ENCODE measurements around the gene IFRD1.
A peak's percentile ranks its signal among the peaks of the same experiment; 100 is the strongest.

Gene IFRD1

DNA sequence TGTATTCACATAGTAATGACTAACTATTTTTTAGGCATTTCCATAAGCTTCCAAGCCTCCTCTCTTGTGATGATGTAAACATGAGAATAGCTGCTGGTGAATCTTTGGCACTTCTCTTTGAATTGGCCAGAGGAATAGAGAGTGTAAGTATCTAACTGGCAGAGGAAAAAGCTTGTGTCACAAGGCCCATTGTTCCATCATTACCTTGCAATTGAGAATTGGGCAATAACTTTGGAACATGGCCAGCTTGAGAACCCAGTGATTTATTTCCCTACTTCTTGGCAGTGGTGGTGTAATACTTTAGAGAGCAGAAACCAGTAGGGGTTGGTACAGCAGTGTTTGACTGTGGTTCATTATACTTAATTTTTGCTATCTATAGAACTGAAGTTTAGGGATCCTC is 12.0 kb downstream of the IFRD1 start:
- Histone ChIP-seq H3K36me3 (peaks cover 70 to 78% (median 77%) of the 10 kb centered on the region in 3 donors), H3K9me3 (no peaks in the 10 kb centered on the region), H3K27ac (no peak overlapping the region), H3K4me3 (no peak overlapping the region), H3K27me3 (no peaks in the 10 kb centered on the region), H3K4me1 (peaks cover 0 to 43% (median 18%) of the 10 kb centered on the region in 4 donors)
- DNase-seq, result peak in 1 of 2 donors; percentile 38
- TF ChIP-seq, protein P1, sequence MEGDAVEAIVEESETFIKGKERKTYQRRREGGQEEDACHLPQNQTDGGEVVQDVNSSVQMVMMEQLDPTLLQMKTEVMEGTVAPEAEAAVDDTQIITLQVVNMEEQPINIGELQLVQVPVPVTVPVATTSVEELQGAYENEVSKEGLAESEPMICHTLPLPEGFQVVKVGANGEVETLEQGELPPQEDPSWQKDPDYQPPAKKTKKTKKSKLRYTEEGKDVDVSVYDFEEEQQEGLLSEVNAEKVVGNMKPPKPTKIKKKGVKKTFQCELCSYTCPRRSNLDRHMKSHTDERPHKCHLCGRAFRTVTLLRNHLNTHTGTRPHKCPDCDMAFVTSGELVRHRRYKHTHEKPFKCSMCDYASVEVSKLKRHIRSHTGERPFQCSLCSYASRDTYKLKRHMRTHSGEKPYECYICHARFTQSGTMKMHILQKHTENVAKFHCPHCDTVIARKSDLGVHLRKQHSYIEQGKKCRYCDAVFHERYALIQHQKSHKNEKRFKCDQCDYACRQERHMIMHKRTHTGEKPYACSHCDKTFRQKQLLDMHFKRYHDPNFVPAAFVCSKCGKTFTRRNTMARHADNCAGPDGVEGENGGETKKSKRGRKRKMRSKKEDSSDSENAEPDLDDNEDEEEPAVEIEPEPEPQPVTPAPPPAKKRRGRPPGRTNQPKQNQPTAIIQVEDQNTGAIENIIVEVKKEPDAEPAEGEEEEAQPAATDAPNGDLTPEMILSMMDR (IDR thresholded peaks at IDR 0.05), result no peak
- intact Hi-C loops (cut with DNase I; ENCODE audit: low total_unique reads), result no loop called here

DNA sequence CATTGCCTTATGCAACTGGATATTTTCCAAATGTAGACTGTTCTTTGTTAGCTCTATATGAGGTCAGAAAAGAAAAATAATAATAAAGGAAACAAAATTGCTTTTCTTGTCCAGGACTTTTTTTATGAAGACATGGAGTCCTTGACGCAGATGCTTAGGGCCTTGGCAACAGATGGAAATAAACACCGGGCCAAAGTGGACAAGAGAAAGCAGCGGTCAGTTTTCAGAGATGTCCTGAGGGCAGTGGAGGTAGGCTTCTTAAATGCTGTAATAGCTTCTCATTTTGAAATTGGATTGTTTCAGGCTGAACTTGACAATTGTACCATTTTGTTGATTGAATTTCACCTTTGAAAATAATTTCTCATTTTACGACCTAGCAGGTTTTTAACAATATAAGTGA is 17.6 kb downstream of the IFRD1 start:
- DNase-seq, result no peak
- Histone ChIP-seq H3K36me3 (peaks cover 72 to 84% (median 83%) of the 10 kb centered on the region in 3 donors), H3K27me3 (no peaks in the 10 kb centered on the region), H3K9me3 (no peaks in the 10 kb centered on the region), H3K4me1 (peaks cover 0 to 19% (median 8%) of the 10 kb centered on the region in 4 donors), H3K4me3 (no peak overlapping the region), H3K27ac (no peak overlapping the region)
- intact Hi-C loops (cut with DNase I; ENCODE audit: low total_unique reads), result no loop called here
- TF ChIP-seq, protein P1 (IDR thresholded peaks at IDR 0.05), result no peak

DNA sequence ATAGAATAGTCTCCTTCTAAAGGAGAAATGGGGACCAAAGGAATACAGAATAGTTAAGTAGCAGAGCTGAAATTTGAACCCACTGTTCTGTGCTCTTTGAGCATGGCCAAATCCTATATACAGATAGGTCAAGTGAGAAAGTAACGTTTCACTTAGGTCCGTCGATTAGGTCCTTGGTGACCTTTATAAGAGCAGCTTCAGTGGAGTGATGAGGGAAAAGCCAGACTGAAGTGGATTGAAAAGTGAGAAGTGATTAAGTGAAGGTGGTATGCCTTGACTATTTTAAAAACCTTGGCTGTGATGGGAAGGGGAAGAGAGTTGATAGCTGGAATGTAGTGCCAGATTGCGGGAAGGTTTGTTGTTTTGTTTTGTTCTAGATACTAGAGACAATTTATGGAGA is 19.9 kb downstream of the IFRD1 start:
- peaks cover 0 to 7% (median 2%) of the 10 kb centered on the region in 4 donors for H3K4me1 ChIP-seq
- H3K36me3 ChIP-seq, result peaks cover 84 to 87% (median 86%) of the 10 kb centered on the region in 3 donors
- no peaks in the 10 kb centered on the region for H3K9me3 ChIP-seq
- no peaks in the 10 kb centered on the region for H3K27me3 ChIP-seq
- H3K27ac ChIP-seq, result no peak overlapping the region
- no peak for DNase-seq
- no peak overlapping the region for H3K4me3 ChIP-seq
- TF ChIP-seq, protein P1 (IDR thresholded peaks at IDR 0.05), result no peak
- intact Hi-C loops (cut with DNase I; ENCODE audit: low total_unique reads), result no loop called here

DNA sequence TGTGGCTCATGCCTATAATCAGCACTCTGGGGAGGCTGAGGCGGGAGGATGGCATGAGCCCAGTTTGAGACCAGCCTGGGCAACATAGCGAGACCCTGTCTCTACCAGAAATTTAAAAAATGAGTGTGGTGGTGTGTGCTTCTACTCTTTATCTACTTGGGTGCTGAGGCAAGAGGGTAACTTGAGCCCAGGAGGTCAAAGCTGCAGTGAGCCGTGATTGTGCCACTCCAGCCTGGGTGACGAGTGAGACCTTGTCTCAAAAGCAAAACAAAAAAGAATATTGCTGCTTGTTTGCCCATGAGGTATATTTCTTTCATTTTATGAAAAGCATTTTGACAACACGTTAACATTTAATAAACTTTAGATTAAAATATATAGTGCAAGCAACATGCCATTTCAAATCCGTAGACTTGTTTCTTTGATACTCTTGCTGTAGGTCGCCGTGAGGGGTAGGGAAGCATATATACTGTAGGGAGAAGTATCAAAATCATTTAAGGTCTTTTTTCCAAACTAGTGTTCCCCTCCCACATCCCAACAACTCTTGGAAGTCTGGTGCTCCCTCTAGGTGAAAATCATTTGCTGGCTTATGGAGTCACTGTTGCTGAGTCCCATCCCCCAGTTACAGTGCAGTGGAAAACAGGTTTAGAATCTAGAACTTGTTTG is 26.3 kb downstream of the IFRD1 start:
- Histone ChIP-seq H3K9me3 (no peaks in the 10 kb centered on the region), H3K27ac (no peak overlapping the region), H3K4me3 (no peak overlapping the region), H3K4me1 (peaks cover 0 to 21% (median 4%) of the 10 kb centered on the region in 4 donors), H3K27me3 (no peaks in the 10 kb centered on the region), H3K36me3 (peaks cover 52 to 57% (median 55%) of the 10 kb centered on the region in 3 donors)
- TF ChIP-seq, protein P1 (IDR thresholded peaks at IDR 0.05), result no peak
- DNase-seq, result no peak
- intact Hi-C loops (cut with DNase I; ENCODE audit: low total_unique reads), result no loop called here

DNA sequence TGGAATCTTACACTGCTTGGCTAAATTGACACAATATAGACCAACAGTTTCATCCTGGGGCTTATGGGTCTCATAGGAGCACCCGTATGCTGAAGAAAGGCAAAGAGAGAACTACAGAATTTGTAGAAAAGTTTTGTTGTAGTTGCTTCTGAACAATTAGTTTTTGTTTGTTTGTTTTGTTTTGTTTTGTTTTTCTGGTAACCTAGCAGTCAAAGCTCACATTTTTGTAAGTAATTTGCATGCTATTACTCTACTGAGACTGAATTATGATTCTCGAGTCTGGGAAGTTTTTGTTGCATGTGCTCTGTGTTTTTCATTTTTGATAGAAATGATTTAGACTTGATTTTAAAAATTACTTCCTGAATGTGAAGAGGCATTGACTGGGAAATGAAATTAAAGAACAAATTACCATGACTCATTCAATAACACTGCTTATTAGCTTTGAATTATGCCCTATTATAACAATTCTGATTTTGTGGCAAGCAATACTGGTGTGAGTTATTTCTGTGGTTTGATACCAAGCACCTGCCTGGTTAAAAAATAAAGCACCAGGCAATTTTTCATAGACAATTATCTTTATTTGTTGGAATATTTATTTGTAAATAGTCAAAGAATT is 31.0 kb downstream of the IFRD1 start:
- TF ChIP-seq, protein P1 (IDR thresholded peaks at IDR 0.05), result no peak
- Histone ChIP-seq H3K36me3 (peaks cover 11 to 13% (median 11%) of the 10 kb centered on the region in 3 donors), H3K27me3 (no peaks in the 10 kb centered on the region), H3K4me3 (no peak overlapping the region), H3K9me3 (no peaks in the 10 kb centered on the region), H3K27ac (peak overlapping the region; percentile 76 to 79), H3K4me1 (peaks cover 0 to 58% (median 30%) of the 10 kb centered on the region in 4 donors)
- intact Hi-C loops (cut with DNase I; ENCODE audit: low total_unique reads), result no loop called here
- DNase-seq, result no peak
